ENCODE results near the gene LYRM4. TPM values are rescaled to one million over a fixed set of nuclear protein-coding genes. Genes with fewer than 3 reads are reported as not detected.

The LYRM4 gene
- total RNA-seq, 3 donors from 2014 or later: 49.2 to 50.6 (median 50.0) TPM

GRCh38 chr6:5107341-5107740, 153.4 kb downstream of the LYRM4 start:
- Mint-ChIP-seq H3K4me3 (no peak overlapping the region), H3K9me3 (no peaks in the 10 kb centered on the region), H3K27me3 (ENCODE audit: low read depth) (no peaks in the 10 kb centered on the region), H3K36me3 (ENCODE audit: insufficient read depth) (peaks cover 17% of the 10 kb centered on the region), H3K4me1 (ENCODE audit: low read depth) (peaks cover under 1% of the 10 kb centered on the region)
- DNase-seq (no peak), ATAC-seq (no peak)

- Mint-ChIP-seq H3K9me3 (no peaks in the 10 kb centered on the region), H3K27me3 (ENCODE audit: low read depth) (no peaks in the 10 kb centered on the region)
- ATAC-seq: no peak
Observed at GRCh38 chr6:5105146-5105545, 155.6 kb downstream of the LYRM4 start.

GRCh38 chr6:5104667-5105066, 156.1 kb downstream of the LYRM4 start:
- DNase-seq (no peak), ATAC-seq (no peak)
- peaks cover 1% of the 10 kb centered on the region for H3K4me1 Mint-ChIP-seq (ENCODE audit: low read depth)
- no peak overlapping the region for H3K4me3 Mint-ChIP-seq
- peaks cover 3% of the 10 kb centered on the region for H3K36me3 Mint-ChIP-seq (ENCODE audit: insufficient read depth)
- no peaks in the 10 kb centered on the region for H3K27me3 Mint-ChIP-seq (ENCODE audit: low read depth)
- H3K9me3 Mint-ChIP-seq: no peaks in the 10 kb centered on the region

More at GRCh38 chr6:5105146-5105545, 155.6 kb downstream of the LYRM4 start:
- DNase-seq: no peak
- Mint-ChIP-seq H3K4me1 (ENCODE audit: low read depth) (peaks cover 1% of the 10 kb centered on the region), H3K36me3 (ENCODE audit: insufficient read depth) (peaks cover 6% of the 10 kb centered on the region), H3K4me3 (no peak overlapping the region)

- Mint-ChIP-seq H3K27me3 (ENCODE audit: low read depth) (no peaks in the 10 kb centered on the region), H3K9me3 (no peaks in the 10 kb centered on the region), H3K4me3 (no peak overlapping the region), H3K4me1 (ENCODE audit: low read depth) (peaks cover 1% of the 10 kb centered on the region), H3K36me3 (ENCODE audit: insufficient read depth) (peaks cover 3% of the 10 kb centered on the region)
- ATAC-seq (no peak), DNase-seq (no peak)
Observed at GRCh38 chr6:5103250-5103649, 157.5 kb downstream of the LYRM4 start.

- Mint-ChIP-seq H3K4me3 (no peak overlapping the region), H3K36me3 (ENCODE audit: insufficient read depth) (peaks cover 3% of the 10 kb centered on the region), H3K4me1 (ENCODE audit: low read depth) (peaks cover 1% of the 10 kb centered on the region), H3K9me3 (no peaks in the 10 kb centered on the region), H3K27me3 (ENCODE audit: low read depth) (no peaks in the 10 kb centered on the region)
- DNase-seq (no peak), ATAC-seq (no peak)
Observed at GRCh38 chr6:5102267-5102970, 158.3 kb downstream of the LYRM4 start.

GRCh38 chr6:5100806-5101205, 159.9 kb downstream of the LYRM4 start:
- no peaks in the 10 kb centered on the region for H3K27me3 Mint-ChIP-seq (ENCODE audit: low read depth)
- ATAC-seq: no peak
- no peak for DNase-seq
- no peak overlapping the region for H3K4me3 Mint-ChIP-seq
- H3K4me1 Mint-ChIP-seq (ENCODE audit: low read depth): peaks cover 1% of the 10 kb centered on the region
- H3K36me3 Mint-ChIP-seq (ENCODE audit: insufficient read depth): peaks cover 2% of the 10 kb centered on the region
- H3K9me3 Mint-ChIP-seq: no peaks in the 10 kb centered on the region

DNA sequence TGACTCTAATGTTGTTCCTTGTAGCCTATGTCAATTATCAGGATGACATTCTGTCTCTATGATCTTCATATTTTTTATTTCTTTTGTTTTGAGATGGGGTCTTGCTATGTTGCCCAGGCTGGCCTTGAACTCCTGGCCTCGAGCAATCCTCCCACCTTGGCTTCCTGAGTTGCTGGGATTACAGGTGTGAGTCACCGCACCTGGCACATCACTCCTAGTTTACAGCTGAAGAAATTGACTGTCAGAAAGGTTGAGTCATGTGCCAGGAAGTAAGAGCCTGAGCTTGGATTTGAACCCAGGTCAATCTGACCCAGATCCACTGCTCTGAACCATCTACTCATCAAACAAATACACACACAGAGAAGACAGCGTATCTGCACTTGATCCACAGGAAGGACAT, 161.2 kb downstream of the LYRM4 start:
- Mint-ChIP-seq H3K36me3 (ENCODE audit: insufficient read depth) (no peaks in the 10 kb centered on the region), H3K9me3 (no peaks in the 10 kb centered on the region), H3K4me1 (ENCODE audit: low read depth) (peaks cover 1% of the 10 kb centered on the region), H3K4me3 (no peak overlapping the region), H3K27me3 (ENCODE audit: low read depth) (peaks cover 3% of the 10 kb centered on the region)
- DNase-seq (no peak), ATAC-seq (no peak)

DNA sequence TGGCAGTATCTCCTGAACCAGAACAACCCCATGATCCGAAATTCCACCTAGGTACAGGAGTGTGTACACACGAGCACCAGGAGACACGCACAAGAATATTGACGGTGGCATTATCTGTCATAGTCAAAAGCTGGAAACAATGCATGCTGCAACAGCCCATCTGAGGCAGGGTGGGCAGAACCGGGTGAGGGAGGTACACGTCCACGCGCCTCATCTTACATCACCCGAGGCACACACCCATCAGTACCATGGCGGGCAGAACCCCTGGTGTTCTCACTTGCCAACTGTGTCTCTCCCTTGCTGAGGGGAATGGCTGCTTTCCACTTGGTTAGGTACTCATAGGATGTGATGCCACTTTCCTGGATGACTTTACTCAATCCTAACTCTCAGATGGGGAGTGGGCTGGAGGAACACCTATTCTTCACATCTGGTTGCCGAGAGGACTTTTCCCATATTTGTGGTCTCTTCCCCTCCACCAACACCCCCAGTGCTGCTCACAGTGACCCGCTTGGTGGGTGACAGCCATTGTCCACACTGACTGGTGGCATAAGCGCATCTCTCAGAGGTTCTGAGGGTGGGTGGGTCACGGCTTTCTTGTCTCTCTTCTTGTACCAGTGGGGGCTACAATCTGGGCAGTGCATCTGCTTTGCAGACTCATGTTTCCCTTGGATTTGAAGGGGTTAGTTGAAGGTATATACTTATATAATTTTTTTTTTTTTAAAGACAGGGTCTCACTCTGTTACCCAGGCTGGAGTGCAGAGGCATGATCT, 162.1 kb downstream of the LYRM4 start:
- H3K27me3 Mint-ChIP-seq (ENCODE audit: low read depth): peaks cover 10% of the 10 kb centered on the region
- DNase-seq: no peak
- no peaks in the 10 kb centered on the region for H3K36me3 Mint-ChIP-seq (ENCODE audit: insufficient read depth)
- no peak for ATAC-seq
- no peak overlapping the region for H3K4me3 Mint-ChIP-seq
- no peaks in the 10 kb centered on the region for H3K9me3 Mint-ChIP-seq
- peaks cover 1% of the 10 kb centered on the region for H3K4me1 Mint-ChIP-seq (ENCODE audit: low read depth)

GRCh38 chr6:5096482-5096881, 164.3 kb downstream of the LYRM4 start:
- Mint-ChIP-seq H3K36me3 (ENCODE audit: insufficient read depth) (no peaks in the 10 kb centered on the region), H3K9me3 (no peaks in the 10 kb centered on the region), H3K4me1 (ENCODE audit: low read depth) (peaks cover 3% of the 10 kb centered on the region), H3K27me3 (ENCODE audit: low read depth) (peaks cover 20% of the 10 kb centered on the region), H3K4me3 (no peak overlapping the region)
- ATAC-seq: no peak
- no peak for DNase-seq

- H3K4me3 Mint-ChIP-seq: no peak overlapping the region
- H3K9me3 Mint-ChIP-seq: no peaks in the 10 kb centered on the region
- H3K27me3 Mint-ChIP-seq (ENCODE audit: low read depth): peaks cover 26% of the 10 kb centered on the region
- no peak for DNase-seq
- peaks cover 6% of the 10 kb centered on the region for H3K4me1 Mint-ChIP-seq (ENCODE audit: low read depth)
- ATAC-seq: no peak
- H3K36me3 Mint-ChIP-seq (ENCODE audit: insufficient read depth): no peaks in the 10 kb centered on the region
Observed at GRCh38 chr6:5095236-5095635, 165.5 kb downstream of the LYRM4 start.

DNA sequence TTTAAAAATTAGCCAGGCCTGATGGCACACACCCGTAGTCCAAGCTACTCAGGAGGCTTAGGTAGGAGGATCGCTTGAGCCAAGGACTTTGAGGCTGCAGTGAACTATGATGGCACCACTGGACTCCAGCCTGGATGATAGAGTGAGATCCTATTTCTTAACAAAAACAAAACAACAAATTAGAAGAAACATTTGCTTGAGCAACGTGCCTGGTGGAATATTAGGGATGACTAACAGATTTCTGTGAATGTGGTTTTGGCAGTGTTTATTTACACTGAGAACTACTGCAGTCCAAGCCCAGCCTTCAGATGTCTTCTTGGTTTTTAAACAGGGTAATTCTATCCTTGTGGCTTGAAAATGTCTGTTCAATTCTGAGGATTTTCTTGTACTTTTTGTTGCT, 166.4 kb downstream of the LYRM4 start:
- DNase-seq: no peak
- Mint-ChIP-seq H3K27me3 (ENCODE audit: low read depth) (peaks cover 30% of the 10 kb centered on the region), H3K4me3 (no peak overlapping the region), H3K9me3 (no peaks in the 10 kb centered on the region), H3K4me1 (ENCODE audit: low read depth) (peaks cover 6% of the 10 kb centered on the region), H3K36me3 (ENCODE audit: insufficient read depth) (no peaks in the 10 kb centered on the region)
- ATAC-seq: no peak

DNA sequence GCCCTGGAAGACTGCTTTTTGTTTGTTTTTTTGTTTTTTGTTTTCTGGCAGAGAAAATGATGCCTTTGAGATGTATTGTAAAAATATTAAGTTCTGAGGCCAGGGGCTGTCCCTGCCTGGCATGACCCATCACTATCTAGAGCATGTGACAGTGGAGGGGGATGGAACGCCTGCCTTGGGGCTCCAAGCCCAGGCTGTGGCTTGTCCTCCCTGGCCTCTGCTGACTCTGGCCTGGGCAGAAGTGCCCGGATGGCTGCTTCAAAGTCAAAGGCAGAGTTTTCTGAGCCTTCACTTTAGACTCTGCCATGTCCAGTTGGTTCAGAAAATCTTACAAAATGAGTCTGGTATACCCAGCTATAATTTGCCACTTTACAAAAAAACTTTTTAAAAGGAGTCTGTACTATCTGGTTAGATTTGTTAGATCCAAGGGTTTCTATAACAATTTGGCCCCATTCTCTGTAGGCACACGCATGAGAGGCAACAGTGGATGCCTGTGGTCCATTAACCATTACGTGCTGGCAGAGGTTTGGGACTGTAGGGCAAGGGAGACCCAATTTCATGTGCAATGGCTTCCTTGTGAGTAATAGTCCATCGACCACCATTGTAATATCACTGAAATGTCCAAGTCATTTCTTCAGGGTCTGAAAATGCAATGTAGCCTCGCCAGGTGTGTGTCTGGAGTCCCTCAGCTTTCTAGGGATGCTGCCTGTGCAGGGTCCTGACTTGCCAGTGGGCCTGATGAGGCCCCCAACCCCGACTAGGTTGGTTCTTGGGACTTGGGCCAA, 167.3 kb downstream of the LYRM4 start:
- peaks cover 35% of the 10 kb centered on the region for H3K27me3 Mint-ChIP-seq (ENCODE audit: low read depth)

DNA sequence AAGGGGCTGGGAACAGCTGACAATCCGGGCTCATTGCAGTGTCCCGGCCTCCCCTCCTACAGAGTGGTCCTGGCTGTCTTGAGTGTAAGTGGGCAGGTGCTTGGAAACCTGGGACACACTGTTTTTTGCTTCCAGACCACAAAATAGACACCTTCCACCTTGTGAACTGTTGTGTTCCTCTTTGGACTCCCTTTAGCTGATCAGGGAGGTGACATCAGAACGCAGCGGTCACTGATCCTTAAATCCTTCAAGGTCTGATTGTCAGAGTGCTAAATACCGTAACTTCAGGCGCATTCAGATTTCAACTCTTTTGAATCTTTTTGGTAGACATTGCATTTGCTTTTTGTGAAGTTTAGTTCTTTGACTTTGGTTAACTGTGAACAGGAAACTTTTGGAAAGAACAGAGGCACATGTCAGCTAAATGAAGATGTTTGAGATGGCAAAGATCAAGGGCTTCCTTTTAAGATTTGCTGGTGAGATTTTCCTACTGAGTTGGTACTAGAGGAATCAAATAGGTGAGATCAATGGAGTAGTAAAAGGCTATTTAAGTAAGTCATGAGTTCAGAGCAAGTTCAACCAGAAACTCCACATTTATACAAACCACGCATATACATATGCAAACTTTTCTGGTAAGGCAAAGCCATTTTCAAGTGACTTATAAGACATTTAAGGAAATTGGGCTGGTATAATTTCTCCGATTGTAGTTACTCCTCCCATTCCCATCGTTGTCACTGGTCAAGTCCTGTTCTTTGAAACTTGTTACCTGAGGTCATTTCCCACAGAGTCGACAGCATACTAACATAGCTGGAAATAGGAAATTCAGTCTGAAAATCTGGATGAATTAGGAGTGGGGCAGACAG, 169.3 kb downstream of the LYRM4 start:
- no peaks in the 10 kb centered on the region for H3K36me3 Mint-ChIP-seq (ENCODE audit: insufficient read depth)
- H3K9me3 Mint-ChIP-seq: no peaks in the 10 kb centered on the region
- H3K27me3 Mint-ChIP-seq (ENCODE audit: low read depth): peaks cover 49% of the 10 kb centered on the region
- ATAC-seq (no peak), DNase-seq (no peak)
- H3K4me1 Mint-ChIP-seq (ENCODE audit: low read depth): peaks cover 6% of the 10 kb centered on the region
- H3K4me3 Mint-ChIP-seq: no peak overlapping the region

More for the DNA sequence above, 167.3 kb downstream of the LYRM4 start:
- Mint-ChIP-seq H3K36me3 (ENCODE audit: insufficient read depth) (no peaks in the 10 kb centered on the region), H3K4me1 (ENCODE audit: low read depth) (peaks cover 6% of the 10 kb centered on the region), H3K4me3 (no peak overlapping the region), H3K9me3 (no peaks in the 10 kb centered on the region)
- DNase-seq (no peak), ATAC-seq (no peak)

DNA sequence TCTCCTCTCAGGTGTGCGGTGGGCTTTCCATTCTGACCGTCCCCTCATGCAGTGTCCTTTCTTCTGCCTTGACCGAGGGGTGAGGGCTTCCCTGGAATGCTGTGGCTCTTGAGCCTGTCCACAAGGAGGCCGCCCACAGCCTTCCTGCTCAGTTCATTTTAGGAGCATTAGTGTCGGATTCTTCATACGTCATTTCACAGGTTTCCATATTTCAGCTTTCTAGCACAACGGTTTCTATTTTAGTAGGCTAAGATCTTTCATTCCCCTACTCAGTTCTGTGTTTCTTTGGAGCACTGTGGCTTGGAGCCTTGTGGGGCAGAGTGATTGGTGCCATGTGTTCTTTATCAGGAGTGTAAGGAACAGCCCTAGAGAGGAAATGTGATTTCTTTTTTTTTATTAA, 170.1 kb downstream of the LYRM4 start:
- Mint-ChIP-seq H3K9me3 (no peaks in the 10 kb centered on the region), H3K4me1 (ENCODE audit: low read depth) (peaks cover 6% of the 10 kb centered on the region), H3K4me3 (no peak overlapping the region), H3K27me3 (ENCODE audit: low read depth) (peaks cover 53% of the 10 kb centered on the region), H3K36me3 (ENCODE audit: insufficient read depth) (no peaks in the 10 kb centered on the region)
- DNase-seq: no peak
- ATAC-seq: no peak
